ENCODE measurements around the gene SLC40A1.

SLC40A1 gene

GRCh38 chr2:189538402-189538801 lies 42.2 kb downstream of the SLC40A1 start:
- DNase-seq (ENCODE audit: low read depth), result no peak

GRCh38 chr2:189536830-189537229 lies 43.8 kb downstream of the SLC40A1 start:
- DNase-seq (ENCODE audit: low read depth), result no peak

- DNase-seq (ENCODE audit: low read depth), result no peak
Observed at GRCh38 chr2:189534854-189535832, 45.4 kb downstream of the SLC40A1 start.

GRCh38 chr2:189533288-189534035 lies 47.1 kb downstream of the SLC40A1 start:
- no peak for DNase-seq (ENCODE audit: low read depth)

- DNase-seq (ENCODE audit: low read depth), result no peak
Observed at GRCh38 chr2:189530965-189531637, 49.5 kb downstream of the SLC40A1 start.

- DNase-seq (ENCODE audit: low read depth), result no peak
Observed at GRCh38 chr2:189528617-189529016, 52.0 kb downstream of the SLC40A1 start.

- DNase-seq (ENCODE audit: low read depth), result no peak
Observed at GRCh38 chr2:189527812-189528592, 52.6 kb downstream of the SLC40A1 start.

- DNase-seq (ENCODE audit: low read depth), result no peak
Observed at GRCh38 chr2:189527041-189527750, 53.4 kb downstream of the SLC40A1 start.

- no peak for DNase-seq (ENCODE audit: low read depth)
Observed at GRCh38 chr2:189526241-189526640, 54.3 kb downstream of the SLC40A1 start.

- no peak for DNase-seq (ENCODE audit: low read depth)
Observed at GRCh38 chr2:189524746-189525145, 55.8 kb downstream of the SLC40A1 start.

GRCh38 chr2:189522435-189523151 lies 58.0 kb downstream of the SLC40A1 start:
- no peak for DNase-seq (ENCODE audit: low read depth)

- DNase-seq (ENCODE audit: low read depth), result no peak
Observed at GRCh38 chr2:189521699-189522434, 58.7 kb downstream of the SLC40A1 start.

- no peak for DNase-seq (ENCODE audit: low read depth)
Observed at GRCh38 chr2:189519631-189520387, 60.8 kb downstream of the SLC40A1 start.

- DNase-seq (ENCODE audit: low read depth), result no peak
Observed at GRCh38 chr2:189517847-189518535, 62.6 kb downstream of the SLC40A1 start.

- no peak for DNase-seq (ENCODE audit: low read depth)
Observed at GRCh38 chr2:189516546-189516945, 64.0 kb downstream of the SLC40A1 start.

GRCh38 chr2:189515264-189515663 lies 65.3 kb downstream of the SLC40A1 start:
- no peak for DNase-seq (ENCODE audit: low read depth)

GRCh38 chr2:189514104-189514503 lies 66.5 kb downstream of the SLC40A1 start:
- DNase-seq (ENCODE audit: low read depth), result no peak

- no peak for DNase-seq (ENCODE audit: low read depth)
Observed at GRCh38 chr2:189512879-189513278, 67.7 kb downstream of the SLC40A1 start.

Data from activated T-cell treated with anti-CD3 and anti-CD28 coated beads for 24 hours (primary cell).